Measurements from ENCODE around the gene CCL5.

Gene CCL5

DNA sequence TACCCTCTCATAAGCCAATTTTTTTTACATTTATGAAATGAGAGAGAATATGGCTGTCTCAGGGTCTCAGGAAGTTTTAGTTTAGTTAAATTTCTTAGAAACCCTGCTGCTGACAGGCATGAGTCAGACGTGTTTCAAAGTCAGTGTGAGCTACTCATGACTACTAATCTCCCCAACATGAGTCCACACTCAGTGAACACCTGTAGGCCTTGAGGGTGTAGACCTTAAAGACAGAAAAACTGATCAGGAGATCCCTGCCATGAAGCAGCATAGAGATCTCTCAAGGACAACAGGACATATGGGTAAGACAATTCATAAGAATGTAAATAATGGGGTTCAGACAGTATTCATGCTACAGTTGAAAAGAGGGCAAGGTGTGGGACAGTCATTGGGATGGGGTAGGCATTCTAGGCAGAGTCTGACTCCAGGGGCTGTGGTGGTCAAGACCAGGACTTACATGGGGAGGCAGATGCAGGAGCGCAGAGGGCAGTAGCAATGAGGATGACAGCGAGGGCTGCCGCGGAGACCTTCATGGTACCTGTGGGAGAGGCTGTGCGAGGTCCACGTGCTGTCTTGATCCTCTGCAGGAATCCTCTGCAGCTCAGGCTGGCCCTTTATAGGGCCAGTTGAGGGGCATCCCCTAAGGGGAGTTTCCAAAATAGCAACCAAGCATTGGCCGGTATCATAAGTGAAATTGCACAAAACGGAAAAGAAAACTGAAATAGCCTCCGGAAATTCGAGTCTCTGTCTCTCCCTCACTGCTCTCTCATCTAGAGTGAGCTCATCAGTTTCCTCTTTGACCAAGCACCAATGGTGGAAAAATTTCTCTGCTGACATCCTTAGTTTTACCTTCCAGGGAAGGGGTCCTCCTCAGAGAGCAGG lies at the start of gene CCL5:
Gene CCL5 (minus strand): TSS at position 588 of the 882 bp plus-strand sequence.
- DNase-seq, result no peak

DNA sequence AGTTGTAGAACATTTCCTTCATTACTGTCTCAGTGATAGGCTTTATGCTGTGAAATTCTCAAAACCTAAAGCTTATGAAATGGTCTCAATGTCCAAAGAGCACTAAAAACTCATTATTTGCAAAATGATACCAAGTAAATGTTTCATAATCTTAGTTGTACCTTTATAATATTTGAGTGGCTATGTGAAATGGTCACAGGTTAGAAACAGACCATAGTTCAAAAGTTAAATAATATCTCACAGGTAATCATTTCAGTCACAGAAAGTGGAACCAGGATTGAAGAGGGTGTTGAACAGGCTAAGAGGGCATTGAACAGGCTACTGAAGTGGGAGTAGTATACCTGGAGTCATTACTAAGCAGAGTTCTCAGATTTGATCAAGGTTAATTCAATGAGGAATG lies 47.6 kb upstream of the CCL5 start:
- DNase-seq, result no peak

DNA sequence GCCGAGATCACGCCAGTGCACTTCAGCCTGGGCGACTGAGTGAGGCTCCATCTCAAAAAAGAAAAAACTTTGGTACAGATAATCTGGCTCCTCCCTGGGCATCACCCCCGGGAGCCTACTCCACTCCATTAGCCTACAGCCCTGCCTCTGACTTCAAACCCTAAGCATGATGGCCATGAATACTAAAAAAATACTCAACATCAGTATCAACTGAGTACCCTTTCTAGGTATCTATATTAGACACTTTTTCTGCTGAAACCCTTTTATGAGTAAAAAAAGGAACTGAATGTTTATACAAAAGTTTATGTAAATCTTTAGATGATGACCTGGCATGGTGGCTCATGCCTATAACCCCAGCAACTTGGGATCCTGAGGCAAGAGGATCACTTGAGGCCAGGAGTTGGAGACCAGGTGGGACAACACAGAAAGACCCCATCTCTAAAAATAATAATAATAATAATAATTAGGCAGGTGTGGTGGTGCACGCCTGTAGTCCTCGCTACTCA lies 43.5 kb upstream of the CCL5 start:
- DNase-seq, result no peak

DNA sequence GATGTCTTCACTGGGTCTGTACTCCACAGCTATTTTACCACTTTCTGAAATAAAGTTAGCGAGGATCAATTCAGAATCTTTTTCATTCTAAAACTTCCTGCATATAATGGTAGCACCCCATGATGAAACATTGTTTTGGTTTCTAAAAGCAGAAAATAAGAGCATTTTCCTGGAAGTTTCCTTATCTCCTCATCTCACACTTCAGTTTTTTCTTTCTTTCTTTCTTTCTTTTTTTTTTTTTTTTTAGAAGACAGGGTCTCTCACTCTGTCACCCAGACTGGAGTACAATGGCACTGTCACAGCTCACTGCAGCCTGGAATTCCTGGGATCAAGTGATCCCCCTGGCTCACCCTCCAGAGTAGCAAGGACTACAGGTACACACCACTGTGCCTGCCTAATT lies 40.1 kb upstream of the CCL5 start:
- DNase-seq, result no peak

DNA sequence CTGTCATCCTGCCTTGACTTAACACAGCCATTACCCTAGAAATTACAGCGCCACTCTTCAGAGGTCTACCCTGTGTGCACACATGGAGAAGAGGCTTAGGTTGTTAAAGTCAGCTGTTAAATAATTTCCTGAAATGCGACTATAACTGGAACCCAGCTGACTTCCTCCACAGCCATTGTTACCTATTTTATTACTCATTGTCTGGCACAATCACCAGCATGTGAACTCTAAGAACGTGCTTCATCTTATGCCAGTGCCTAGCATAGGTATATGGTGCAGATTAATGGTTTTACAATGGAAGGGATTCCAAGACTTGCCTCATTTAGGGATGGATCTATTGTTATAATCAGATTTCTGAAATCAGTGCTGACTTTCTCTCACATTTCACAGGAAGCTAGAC lies 38.5 kb upstream of the CCL5 start:
- no peak for DNase-seq

DNA sequence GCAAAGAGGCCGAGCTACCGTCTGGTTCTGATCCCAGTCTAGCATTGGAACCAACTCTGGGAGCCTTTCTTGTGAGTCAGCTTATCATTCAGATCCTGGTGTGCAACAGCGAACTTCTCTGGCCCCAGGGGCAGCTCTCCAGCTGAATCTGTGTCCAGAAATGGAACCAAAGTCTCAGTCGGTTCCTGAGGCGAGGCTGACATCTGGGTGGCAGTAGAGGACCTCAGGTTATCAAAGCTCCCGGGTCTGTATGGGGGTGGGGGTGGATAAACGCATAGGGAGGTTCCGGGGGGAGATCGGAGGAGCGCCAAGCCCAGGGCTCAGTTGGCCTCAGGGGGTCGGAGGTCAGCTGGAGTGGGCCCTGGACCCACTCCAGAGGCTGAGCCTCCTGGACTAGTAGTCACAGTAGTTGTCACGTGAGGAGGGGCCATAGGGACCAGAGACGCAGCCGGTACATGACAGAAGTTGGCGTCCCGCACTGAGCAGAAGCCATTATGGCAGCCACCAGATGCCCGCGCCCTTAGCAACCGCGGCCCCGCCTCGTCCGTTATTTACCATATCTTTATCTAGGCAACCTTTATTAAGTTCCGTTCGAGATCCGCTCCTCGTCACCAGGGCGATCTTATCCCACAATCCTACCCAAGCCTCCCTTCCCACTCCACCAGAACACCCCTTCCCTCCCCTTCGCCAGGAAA lies 37.5 kb upstream of the CCL5 start:
- no peak for DNase-seq

DNA sequence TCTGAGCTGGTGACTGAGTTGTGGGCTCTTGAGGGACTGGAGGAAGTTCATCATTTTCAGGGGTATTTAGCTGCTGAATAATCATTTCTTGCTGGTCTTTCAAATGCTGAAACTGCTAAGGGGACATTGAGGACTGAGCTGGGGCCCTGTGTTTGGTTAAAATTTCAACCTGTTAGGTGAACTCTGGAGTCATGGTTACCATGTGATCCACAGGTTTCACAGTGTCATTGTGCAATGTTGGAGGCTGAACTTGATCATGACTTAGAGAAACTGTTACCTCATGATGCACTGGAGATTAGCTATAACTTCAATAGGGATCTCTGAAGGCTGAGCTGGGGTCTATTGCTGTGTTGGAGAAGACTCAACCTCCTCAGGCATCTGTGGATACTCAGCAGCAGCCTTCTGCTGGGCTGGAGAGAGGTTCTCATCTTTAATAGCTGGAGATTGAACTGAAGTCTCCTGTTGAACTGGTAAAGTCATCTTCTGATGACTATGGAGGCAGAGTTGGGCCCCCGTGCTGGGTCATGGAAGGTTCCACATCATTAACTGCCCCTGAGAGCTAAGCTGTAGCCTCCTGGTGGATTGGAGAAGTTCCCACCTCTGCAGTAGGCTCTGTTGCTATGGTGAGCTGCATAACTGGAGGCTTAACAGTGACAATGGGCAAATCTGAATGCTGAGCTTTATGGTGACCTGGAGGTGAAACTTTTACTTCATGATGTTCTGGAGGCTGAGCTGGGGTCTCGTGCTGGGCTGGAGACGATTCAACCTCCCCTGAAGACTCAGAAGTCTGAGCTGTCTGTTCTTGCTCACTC lies 35.2 kb upstream of the CCL5 start:
- DNase-seq, result no peak

DNA sequence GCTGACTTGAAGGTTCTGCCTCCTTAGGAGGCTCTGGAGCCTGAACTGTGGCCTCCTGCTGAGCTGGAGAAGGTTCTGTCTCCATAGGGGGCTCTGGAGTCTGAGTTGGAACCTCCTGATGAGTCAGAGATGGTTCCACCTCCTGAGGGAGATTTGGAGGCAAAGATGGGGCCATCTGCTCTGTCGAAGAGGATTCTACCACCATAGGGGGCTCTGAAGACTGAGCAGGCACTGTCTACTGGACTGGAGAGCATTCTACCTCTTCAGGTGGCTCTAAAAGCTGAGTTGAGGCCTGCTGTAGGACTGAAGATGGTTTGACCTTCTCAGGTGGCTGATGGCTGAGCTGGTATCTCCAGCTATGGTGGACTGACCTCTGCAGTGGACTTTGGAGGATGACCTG lies 34.2 kb upstream of the CCL5 start:
- no peak for DNase-seq

DNA sequence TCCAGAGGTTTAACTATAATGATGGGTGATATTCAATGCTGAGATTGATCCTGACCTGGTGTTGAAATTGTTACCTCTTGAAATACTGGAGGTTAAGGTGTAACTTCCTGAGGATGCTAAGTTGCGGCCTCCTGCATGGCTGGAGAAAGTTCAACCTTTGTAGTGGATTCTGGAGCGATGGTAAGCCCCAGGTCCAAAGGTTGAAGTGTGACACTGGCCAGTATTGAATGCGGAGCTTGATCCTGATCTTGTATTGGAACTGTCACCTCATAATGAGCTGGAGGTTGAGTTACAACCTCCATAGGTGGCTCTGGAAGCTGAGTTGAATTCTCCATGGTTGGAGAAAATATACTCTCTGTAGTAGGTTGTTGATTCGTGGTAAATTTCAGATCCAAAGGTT lies 33.4 kb upstream of the CCL5 start:
- no peak for DNase-seq

DNA sequence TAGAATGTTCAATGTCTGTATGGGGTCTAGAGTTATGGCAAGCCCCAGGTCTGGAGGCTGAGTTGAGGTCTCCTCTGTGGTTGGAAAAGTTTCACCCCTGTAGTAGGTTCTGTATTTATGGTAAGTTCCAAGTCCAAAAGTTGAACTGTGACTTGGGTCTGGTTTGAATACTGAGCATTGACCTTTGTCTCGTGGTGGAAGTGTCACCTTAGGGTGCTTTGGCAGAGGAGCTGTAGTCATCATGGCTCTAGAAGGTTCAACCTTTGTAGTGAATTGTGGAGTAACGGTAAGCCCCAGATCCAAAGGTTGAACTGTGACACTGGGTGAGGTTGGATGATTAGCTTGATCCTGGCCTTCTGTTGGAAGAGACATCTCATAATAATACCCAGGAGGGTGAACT lies 32.8 kb upstream of the CCL5 start:
- DNase-seq, result no peak

DNA sequence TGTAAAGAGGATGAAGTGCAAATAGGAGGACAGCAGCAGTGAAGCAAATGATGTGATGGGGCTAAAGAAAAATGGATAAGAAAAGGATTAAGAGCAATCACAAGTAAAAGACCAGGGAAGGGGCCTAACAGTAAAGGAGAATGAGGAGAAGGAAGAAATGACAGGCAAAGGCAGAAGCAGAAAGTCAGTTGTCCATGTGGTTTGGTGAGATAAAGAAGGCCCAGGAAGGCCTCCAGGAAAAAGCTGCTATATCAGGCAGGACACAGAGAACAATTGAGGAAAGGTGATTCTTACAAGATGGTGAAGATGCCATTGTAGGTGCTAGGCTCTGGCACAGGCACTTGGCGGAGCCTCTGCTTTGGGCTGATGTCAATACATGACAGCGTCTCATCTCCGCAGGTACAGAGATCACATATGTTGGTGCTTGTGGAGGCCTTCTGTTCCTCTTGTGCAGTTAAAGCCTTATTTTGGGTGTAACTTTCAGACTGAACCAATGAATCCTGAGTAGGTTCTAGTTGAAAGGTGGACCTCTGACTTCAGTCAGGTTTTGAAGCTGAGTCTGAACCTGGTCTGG lies 32.3 kb upstream of the CCL5 start:
- DNase-seq, result no peak

DNA sequence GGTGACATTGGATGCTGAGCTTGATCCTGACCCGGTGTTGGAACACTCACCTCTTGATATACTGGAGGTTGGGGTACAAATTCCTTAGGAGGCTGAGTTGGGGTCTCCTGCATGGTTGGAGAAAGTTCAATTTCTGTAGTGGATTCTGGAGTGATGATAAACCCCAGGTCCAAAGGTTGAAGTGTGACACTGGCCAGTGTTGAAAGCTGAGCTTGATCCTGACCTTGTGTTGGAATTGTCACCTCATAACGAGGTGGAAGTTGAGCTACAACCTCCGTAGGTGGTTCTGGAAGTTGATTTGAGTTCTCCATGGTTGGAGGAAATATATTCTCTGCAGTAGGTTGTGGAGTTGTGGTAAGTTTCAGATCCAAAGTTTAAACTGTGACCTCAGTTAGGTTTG lies 29.2 kb upstream of the CCL5 start:
- no peak for DNase-seq

DNA sequence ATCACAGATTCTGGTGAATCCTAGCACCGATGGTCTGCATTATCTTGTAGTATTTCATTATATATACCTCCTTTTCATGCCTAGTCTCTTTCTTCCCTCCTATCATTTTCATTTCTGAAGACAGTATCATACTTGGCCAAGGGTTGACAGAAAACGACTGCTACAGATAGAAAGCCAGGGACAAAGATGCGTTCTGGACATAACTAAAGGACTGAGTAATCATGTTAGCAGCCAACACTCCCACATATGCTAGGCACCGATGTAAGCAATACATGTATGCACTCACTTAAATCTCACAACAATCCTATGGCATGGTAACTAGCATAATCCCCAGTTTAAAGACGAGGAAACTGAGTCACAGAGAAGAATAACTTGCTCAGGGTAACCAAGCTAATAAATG lies 27.5 kb upstream of the CCL5 start:
- no peak for DNase-seq

DNA sequence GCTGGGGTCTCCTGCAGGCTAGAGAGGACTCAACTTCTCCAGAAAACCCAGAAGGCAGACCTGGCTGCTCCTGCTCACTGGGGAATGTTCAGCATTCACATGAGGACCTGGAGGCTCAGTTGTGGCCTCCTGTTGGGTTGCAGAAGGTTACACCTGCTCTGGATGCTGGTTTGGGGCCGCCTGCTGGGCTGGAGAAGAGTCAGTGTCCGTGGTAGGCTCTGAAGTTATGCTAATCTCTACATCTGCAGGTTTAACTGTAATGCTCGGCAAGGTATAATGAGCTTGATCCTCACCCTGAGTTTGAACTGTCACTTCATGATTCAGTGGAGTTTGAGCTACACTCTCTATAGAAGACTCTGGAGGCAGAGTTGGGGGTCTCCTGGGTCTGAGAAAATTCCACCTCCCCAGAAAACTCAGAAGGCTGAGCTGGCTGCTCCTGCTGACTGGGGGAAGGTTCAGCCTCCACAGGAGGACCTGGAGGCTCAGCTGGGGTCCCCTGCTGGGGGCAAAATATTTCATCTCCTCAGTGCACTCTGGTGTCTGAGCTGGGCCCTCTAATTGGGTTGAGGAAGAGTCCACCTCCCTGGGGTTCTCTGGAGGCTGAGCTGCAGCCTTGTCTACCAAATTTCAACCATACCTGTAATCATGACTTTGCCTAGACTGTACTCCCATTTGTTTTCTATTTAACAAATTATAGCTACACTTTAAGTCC lies 26.9 kb upstream of the CCL5 start:
- no peak for DNase-seq

DNA sequence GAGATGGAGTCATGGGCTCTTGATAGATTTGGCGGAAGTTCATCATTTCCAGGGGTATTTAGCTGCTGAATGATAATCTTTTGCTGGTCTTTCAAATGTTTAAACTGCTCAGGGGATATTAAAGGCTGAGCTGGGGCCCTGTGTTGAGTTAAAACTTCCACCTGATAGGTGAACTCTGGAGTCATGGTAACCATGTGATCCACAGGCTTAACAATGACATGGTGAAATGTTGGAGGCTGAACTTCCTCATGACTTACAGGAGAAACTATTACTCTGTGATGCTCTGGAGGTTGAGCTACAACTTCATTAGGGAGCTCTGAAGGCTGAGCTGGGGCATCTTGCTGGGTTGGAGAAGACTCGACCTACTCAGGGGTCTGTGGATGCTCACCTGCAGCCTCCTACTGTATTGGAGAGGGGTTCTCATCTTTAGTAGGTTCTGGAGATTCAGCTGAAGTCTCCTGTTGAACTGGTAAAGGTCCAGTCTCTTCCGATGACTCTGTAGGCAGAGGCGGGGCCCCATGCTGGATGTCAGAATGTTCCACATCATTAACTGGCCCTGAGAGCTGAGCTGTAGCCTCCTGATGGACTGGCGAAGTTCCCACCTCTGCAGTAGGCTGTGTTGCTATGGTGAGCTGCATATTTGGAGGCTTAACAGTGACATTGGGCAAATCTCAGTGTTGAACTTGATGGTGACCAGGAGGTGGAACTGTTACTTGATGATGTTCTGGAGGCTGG lies 26.2 kb upstream of the CCL5 start:
- no peak for DNase-seq

DNA sequence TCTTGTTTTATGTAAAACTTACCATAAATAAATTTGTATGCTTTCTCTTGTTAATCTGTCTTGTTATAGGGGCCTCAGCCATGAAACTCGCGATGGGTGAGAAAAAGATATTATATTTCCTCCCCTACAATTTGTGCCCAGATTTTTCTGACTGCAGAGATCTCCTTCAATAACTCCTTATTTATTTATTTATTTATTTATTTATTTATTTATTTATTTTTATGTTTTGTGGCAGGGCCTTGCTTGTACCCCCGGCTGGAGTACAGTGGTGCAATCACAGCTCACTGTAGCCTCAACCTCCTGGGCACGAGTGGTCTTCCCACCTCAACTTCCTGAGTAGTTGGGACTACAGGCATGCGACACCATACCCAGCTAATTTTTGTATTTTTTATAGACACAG lies 23.3 kb upstream of the CCL5 start:
- no peak for DNase-seq

DNA sequence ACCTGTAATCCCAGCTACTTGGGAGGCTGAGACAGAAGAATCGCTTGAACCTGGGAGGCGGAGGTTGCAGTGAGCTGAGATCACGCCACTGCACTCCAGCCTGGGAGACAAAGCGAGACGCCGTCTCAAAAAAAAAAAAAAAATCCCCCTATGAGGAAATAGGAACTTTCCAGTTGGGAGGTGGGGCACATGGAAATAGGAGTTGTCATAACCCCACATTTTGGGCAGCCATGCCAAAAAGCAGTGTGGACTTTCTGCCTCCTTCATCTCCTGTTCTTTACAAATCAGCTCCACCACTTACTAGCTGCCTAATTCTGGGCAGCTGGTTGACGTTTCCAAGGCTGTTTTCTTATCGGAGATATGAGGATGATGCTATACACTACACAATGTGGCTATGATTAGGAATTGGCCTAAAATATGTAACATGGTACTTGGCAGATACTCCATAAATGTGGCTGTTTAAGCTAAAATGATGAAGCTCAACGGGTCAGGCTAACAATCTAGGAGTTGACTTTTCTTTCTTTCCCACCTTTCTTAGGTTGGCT lies 21.5 kb upstream of the CCL5 start:
- DNase-seq, result no peak

DNA sequence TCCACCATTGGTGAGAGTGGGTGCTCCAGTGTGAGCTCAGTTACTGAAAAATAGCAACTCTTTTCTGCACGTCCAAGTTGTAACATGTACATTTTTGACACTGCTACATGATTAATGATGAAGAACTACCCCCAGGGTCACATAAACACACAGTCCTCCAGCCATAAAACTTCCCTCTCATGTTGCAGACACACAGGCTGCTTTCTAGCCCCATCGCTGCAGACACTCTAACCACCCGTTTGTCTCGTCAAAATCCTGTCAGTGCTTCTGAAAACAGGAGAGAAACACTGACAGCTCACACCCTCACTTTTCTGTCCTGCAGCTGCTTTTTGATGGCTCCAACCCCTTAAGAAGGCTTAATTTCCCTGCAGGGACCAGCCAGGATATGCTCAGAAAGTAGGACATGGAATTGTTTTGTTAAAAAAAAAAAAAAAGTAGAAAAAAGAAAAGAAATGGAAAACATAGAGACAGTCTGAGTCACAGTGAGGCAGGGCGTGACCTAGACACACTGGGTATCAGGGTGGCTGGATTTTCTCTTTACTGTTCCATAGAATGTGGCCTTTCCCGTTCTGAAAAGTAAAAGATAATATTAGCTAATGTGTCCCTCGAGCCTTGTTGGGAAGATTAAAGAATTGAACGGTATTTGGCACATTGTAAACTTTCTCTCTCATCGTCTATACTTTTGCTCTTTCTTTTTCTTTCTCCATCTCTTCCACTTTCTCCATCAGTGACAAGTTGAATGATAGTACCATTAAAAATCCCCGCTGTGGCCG lies 20.7 kb upstream of the CCL5 start:
- no peak for DNase-seq

DNA sequence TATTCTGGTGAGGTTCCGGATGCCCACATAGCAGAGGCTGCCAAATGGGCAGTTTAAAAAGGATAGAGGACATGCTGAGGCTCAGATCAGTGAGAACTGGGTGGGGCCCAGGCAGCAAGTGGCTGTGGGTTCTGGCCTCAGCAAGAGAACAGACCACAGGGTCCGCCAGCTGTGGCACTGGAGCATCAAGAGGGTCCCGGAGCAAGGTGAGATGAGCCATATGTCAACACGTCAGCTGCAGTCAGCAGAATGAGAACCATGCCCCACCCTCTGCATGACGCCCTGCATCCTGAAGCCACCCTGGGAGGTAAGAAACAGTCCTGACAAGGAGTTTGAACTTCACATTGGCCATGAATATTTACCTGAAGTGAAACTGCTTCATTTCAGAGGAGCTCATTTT lies 20.1 kb upstream of the CCL5 start:
- DNase-seq, result no peak

DNA sequence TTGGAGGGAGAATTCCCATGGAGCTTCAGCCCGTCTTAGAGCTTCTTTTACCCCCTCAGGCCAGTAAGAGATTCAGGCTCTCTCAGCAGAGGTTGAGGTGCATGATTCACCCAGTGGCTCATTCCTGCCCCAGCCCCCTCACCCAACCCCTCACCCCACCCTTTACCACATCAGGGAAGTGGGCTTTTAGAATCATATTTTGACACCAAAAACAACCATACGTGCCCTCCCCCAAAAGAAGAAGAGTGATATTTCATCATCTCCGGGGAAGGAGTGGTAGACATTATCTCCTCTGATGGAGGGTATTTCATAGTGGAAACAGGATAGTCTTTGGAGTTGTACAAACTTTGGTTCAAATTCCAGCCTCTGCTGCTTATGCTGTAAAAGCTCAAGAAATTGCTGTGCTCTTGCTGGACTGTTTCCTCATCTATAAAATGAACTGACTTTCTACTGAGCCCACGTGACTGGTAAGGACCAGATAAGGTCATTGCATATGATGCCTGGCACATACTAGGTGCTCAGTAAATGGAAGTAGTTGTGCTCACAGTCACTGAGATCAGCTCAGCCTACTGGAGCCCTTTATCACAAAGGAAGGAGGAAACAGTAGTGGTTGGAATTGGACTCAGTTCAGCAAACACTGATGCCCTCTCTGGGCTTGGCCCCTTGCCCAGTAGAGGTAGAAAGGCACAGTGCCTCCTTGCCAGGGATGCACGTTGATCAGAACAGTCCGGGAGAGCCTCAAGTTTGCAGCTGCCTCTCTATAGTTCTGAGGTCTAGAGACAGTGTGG lies 18.3 kb upstream of the CCL5 start:
- no peak for DNase-seq
